Measurements from ENCODE around the gene SQSTM1.
"Not testable (repeated sequence)": the region's sequence is repeated elsewhere in the genome, so short reads cannot be mapped to it uniquely, and the experiment has no call there.

Gene SQSTM1

GRCh38 chr5:179858586-179859427 is 38.1 kb downstream of the SQSTM1 start, which contains the start of gene MRNIP:
Gene MRNIP, minus strand, starts transcription at chr5:179858817. Its CDS starts 21 bp downstream, at chr5:179858796.
- DNase-seq (ENCODE audit: low read depth in 3 of 3): peak; percentile 81 to 93 (median 88)

GRCh38 chr5:179860301-179860700 is 39.6 kb downstream of the SQSTM1 start:
- no peak for DNase-seq (ENCODE audit: low read depth in 3 of 3)

GRCh38 chr5:179862296-179862695 is 41.6 kb downstream of the SQSTM1 start:
- no peak for DNase-seq (ENCODE audit: low read depth in 3 of 3)

- no peak for DNase-seq (ENCODE audit: low read depth in 3 of 3)
Measured at GRCh38 chr5:179862891-179863290, 42.2 kb downstream of the SQSTM1 start.

- no peak for DNase-seq (ENCODE audit: low read depth in 3 of 3)
Measured at GRCh38 chr5:179863449-179864085, 42.9 kb downstream of the SQSTM1 start.

- DNase-seq (ENCODE audit: low read depth in 3 of 3): no peak
Measured at GRCh38 chr5:179864686-179865085, 44.0 kb downstream of the SQSTM1 start.

GRCh38 chr5:179865491-179866240 is 45.0 kb downstream of the SQSTM1 start:
- DNase-seq (ENCODE audit: low read depth in 3 of 3): no peak

GRCh38 chr5:179866241-179867078 is 45.8 kb downstream of the SQSTM1 start:
- DNase-seq (ENCODE audit: low read depth in 3 of 3): peak in 1 of 3 experiments; percentile 16

GRCh38 chr5:179867079-179867465 is 46.4 kb downstream of the SQSTM1 start:
- no peak for DNase-seq (ENCODE audit: low read depth in 3 of 3)

GRCh38 chr5:179867476-179867875 is 46.8 kb downstream of the SQSTM1 start:
- DNase-seq (ENCODE audit: low read depth in 3 of 3): no peak

GRCh38 chr5:179868541-179868940 is 47.8 kb downstream of the SQSTM1 start:
- DNase-seq (ENCODE audit: low read depth in 3 of 3): no peak

GRCh38 chr5:179869101-179869500 is 48.4 kb downstream of the SQSTM1 start:
- no peak for DNase-seq (ENCODE audit: low read depth in 3 of 3)

- DNase-seq (ENCODE audit: low read depth in 3 of 3): no peak
Measured at GRCh38 chr5:179869641-179870402, 49.1 kb downstream of the SQSTM1 start.

- DNase-seq (ENCODE audit: low read depth in 3 of 3): no peak
Measured at GRCh38 chr5:179870403-179870903, 49.7 kb downstream of the SQSTM1 start.

GRCh38 chr5:179870952-179871351 is 50.2 kb downstream of the SQSTM1 start:
- no peak for DNase-seq (ENCODE audit: low read depth in 3 of 3)

- DNase-seq (ENCODE audit: low read depth in 3 of 3): not testable (repeated sequence)
Measured at GRCh38 chr5:179871533-179871932, 50.8 kb downstream of the SQSTM1 start.

- no peak for DNase-seq (ENCODE audit: low read depth in 3 of 3)
Measured at GRCh38 chr5:179872055-179872827, 51.5 kb downstream of the SQSTM1 start.

- no peak for DNase-seq (ENCODE audit: low read depth in 3 of 3)
Measured at GRCh38 chr5:179872828-179873575, 52.3 kb downstream of the SQSTM1 start.

- DNase-seq (ENCODE audit: low read depth in 3 of 3): no peak
Measured at GRCh38 chr5:179873588-179874110, 52.9 kb downstream of the SQSTM1 start.

Data from stimulated activated CD4-positive, alpha-beta T cell treated with anti-CD3 and anti-CD28 coated beads, TNF-alpha, amount 100 ng/mL, for 24 hours (primary cell).